ENCODE results near the gene MSH5. TPM values are rescaled to one million over a fixed set of nuclear protein-coding genes. Genes with fewer than 3 reads are reported as not detected.

The MSH5 gene
- total and polyA plus RNA-seq, 9 of the 15 experiments (the other 6 are each of a cell fraction or from before 2014, with no cell fraction given): 12.5 to 104 (median 46.6) TPM

GRCh38 chr6:31794866-31795615, 55.2 kb downstream of the MSH5 start (continued):
- no peak for TF ChIP-seq MITF (IDR thresholded peaks at IDR 0.05)
- TF ChIP-seq MEF2A (IDR thresholded peaks at IDR 0.05; ENCODE audit: control insufficient read depth, low read depth, low read length): no peak
- TF ChIP-seq SRSF7 (optimal IDR thresholded peaks at IDR 0.05; ENCODE audit: low read depth, low read length): no peak
- TF ChIP-seq ZNF311 (CRISPR knock-in tag; IDR thresholded peaks at IDR 0.05): no peak
- no peak for TF ChIP-seq U2AF1 (optimal IDR thresholded peaks at IDR 0.05; ENCODE audit: low read depth, low read length)
- no peak for TF ChIP-seq ZNF668 (CRISPR knock-in tag; IDR thresholded peaks at IDR 0.05)
- TF ChIP-seq ZNF280B (CRISPR knock-in tag; IDR thresholded peaks at IDR 0.05): no peak
- no peak for TF ChIP-seq ZKSCAN8 (CRISPR knock-in tag; IDR thresholded peaks at IDR 0.05)
- TF ChIP-seq THRA (IDR thresholded peaks at IDR 0.05): no peak
- no peak for TF ChIP-seq CEBPG (CRISPR knock-in tag; IDR thresholded peaks at IDR 0.05)
- TF ChIP-seq CEBPG (tag; conservative IDR thresholded peaks at IDR 0.05 in 1 of 2, IDR thresholded peaks at IDR 0.05 in 1 of 2): no peak
- TF ChIP-seq FOXA3 (CRISPR knock-in tag; conservative IDR thresholded peaks at IDR 0.05 in 1 of 2, IDR thresholded peaks at IDR 0.05 in 1 of 2): no peak
- TF ChIP-seq NELFE (IDR thresholded peaks at IDR 0.05; ENCODE audit: insufficient read depth, insufficient read length): no peak
- TF ChIP-seq ZNF766 (CRISPR knock-in tag; conservative IDR thresholded peaks at IDR 0.05): no peak
- TF ChIP-seq NUFIP1 (IDR thresholded peaks at IDR 0.05; ENCODE audit: partially characterized antibody): peak; percentile 41
- TF ChIP-seq, protein P1, sequence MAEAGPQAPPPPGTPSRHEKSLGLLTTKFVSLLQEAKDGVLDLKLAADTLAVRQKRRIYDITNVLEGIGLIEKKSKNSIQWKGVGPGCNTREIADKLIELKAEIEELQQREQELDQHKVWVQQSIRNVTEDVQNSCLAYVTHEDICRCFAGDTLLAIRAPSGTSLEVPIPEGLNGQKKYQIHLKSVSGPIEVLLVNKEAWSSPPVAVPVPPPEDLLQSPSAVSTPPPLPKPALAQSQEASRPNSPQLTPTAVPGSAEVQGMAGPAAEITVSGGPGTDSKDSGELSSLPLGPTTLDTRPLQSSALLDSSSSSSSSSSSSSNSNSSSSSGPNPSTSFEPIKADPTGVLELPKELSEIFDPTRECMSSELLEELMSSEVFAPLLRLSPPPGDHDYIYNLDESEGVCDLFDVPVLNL (CRISPR knock-in tag; IDR thresholded peaks at IDR 0.05; ENCODE audit: low read depth): no peak
- peak; percentile 72; the same call in 1 of the 2 replicates for TF ChIP-seq ZNF589 (CRISPR knock-in tag; IDR thresholded peaks at IDR 0.05; ENCODE audit: low read depth)
- TF ChIP-seq ZNF274 (IDR thresholded peaks at IDR 0.05; ENCODE audit: borderline replicate concordance, low read depth, low read length): no peak
- TF ChIP-seq FOXM1 (IDR thresholded peaks at IDR 0.05; ENCODE audit: low read depth): no peak
- TF ChIP-seq FOXM1 (CRISPR knock-in tag; IDR thresholded peaks at IDR 0.05; ENCODE audit: low read depth): peak; percentile 20; the same call in 1 of the 2 replicates
- TF ChIP-seq PHB (CRISPR knock-in tag; IDR thresholded peaks at IDR 0.05): peak; percentile 81; the same call in 1 of the 2 replicates
- no peak for TF ChIP-seq NFE2L1 (tag; IDR thresholded peaks at IDR 0.05; ENCODE audit: borderline replicate concordance, low read depth)
- peak; percentile 65; the same call in 1 of the 2 replicates for TF ChIP-seq PHF21A (IDR thresholded peaks at IDR 0.05; ENCODE audit: borderline replicate concordance, low read depth)
- TF ChIP-seq EZH2 (IDR thresholded peaks at IDR 0.05; ENCODE audit: borderline replicate concordance, low read depth, low read length): no peak
